SK-N-MC (cell line): ENCODE measurements around the gene RELN.

Experiments
- DNase-seq: peaks from one replicate; pipeline ENCODE4 v3.0.0-alpha.2; 2011; ENCODE audit warnings: low read depth, low spot score
- H3K27ac ChIP-seq: fragments of 200-600 bp; sonication (generic); 2 replicates; pipeline ENCODE4 v1.5.1; 2016; ENCODE audit warnings: mixed run types
- H3K36me3 ChIP-seq: fragments of 200-600 bp; sonication (generic); 2 replicates; pipeline ENCODE4 v1.6.1; 2017; ENCODE audit warnings: antibody characterized with exemption, low read length, mixed read lengths; ENCODE audit not compliant: insufficient read depth
- H3K4me3 ChIP-seq: fragments of 200-600 bp; sonication (generic); 2 replicates; pipeline ENCODE4 v1.5.1; 2016
- H3K9ac ChIP-seq: fragments of 200-600 bp; sonication (generic); 2 replicates; pipeline ENCODE4 v1.8.0; 2017; ENCODE audit warnings: mixed run types, mixed read lengths; ENCODE audit not compliant: insufficient read length
- H3K9me3 ChIP-seq: fragments of 200-600 bp; sonication (generic); 2 replicates; pipeline ENCODE4 v1.6.1; 2017; ENCODE audit warnings: low read depth, mild to moderate bottlenecking, antibody characterized with exemption, low read length, moderate library complexity, mixed read lengths
- EZH2 ChIP-seq: fragments of 200-600 bp; sonication (generic); IDR thresholded peaks from one replicate; pipeline ENCODE4 v1.6.1; 2017; ENCODE audit warnings: antibody characterized with exemption
- FOXP2 ChIP-seq: optimal IDR thresholded peaks from 2 replicates; pipeline ENCODE3; 2011; ENCODE audit warnings: mild to moderate bottlenecking, moderate library complexity; ENCODE audit not compliant: insufficient read depth; ENCODE audit errors: extremely low read length, control extremely low read depth
- POLR2AphosphoS5 ChIP-seq: IDR thresholded peaks from 2 replicates; pipeline ENCODE4 v1.6.1; 2012; ENCODE audit warnings: mild to moderate bottlenecking, low read depth, low read length, borderline replicate concordance

The RELN gene

GRCh38 chr7:103699032-103699431, 290.4 kb downstream of the RELN start:
- H3K9me3 ChIP-seq: no peaks in the 10 kb centered on the region
- H3K9ac ChIP-seq: no peak overlapping the region
- DNase-seq: no peak
- TF ChIP-seq POLR2AphosphoS5 (no peak), EZH2 (no peak), FOXP2 (no peak)
- H3K4me3 ChIP-seq: no peak overlapping the region
- H3K36me3 ChIP-seq: no peaks in the 10 kb centered on the region
- H3K27ac ChIP-seq: no peak overlapping the region

GRCh38 chr7:103698064-103698463, 291.4 kb downstream of the RELN start:
- Histone ChIP-seq H3K36me3 (no peaks in the 10 kb centered on the region), H3K9ac (no peak overlapping the region), H3K27ac (no peak overlapping the region), H3K9me3 (no peaks in the 10 kb centered on the region), H3K4me3 (no peak overlapping the region)
- no peak for DNase-seq
- TF ChIP-seq FOXP2 (no peak), EZH2 (no peak), POLR2AphosphoS5 (no peak)

- no peaks in the 10 kb centered on the region for H3K9me3 ChIP-seq
- H3K4me3 ChIP-seq: no peak overlapping the region
- H3K36me3 ChIP-seq: no peaks in the 10 kb centered on the region
- H3K27ac ChIP-seq: no peak overlapping the region
- no peak for DNase-seq
- TF ChIP-seq FOXP2: no peak
- no peak for TF ChIP-seq POLR2AphosphoS5
- no peak for TF ChIP-seq EZH2
- no peak overlapping the region for H3K9ac ChIP-seq
Observed at GRCh38 chr7:103695521-103695920, 293.9 kb downstream of the RELN start.

DNA sequence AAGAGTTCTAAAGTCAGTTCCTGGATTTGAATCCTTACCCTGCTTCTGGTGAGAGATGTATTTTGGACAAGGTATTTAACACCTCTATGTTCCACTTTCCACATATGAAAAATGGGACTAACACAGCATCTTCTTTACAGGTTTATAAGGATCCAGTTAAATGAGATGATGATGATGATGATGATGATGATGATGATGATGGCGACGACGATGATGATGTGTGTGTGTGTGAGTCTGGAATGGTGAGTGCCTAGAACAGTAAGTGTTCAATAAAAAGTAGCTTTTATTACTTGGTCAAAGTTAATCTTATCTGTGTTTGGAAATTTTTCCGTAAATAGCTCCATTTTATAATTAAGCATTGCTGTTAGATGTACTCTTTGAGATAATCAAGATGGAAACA, 295.2 kb downstream of the RELN start:
- DNase-seq: no peak
- H3K9me3 ChIP-seq: no peaks in the 10 kb centered on the region
- H3K36me3 ChIP-seq: no peaks in the 10 kb centered on the region
- H3K4me3 ChIP-seq: no peak overlapping the region
- no peak overlapping the region for H3K9ac ChIP-seq
- TF ChIP-seq POLR2AphosphoS5 (no peak), EZH2 (no peak), FOXP2 (no peak)
- H3K27ac ChIP-seq: no peak overlapping the region

GRCh38 chr7:103691291-103691690, 298.2 kb downstream of the RELN start:
- Histone ChIP-seq H3K9me3 (no peaks in the 10 kb centered on the region), H3K36me3 (no peaks in the 10 kb centered on the region), H3K9ac (no peak overlapping the region), H3K4me3 (no peak overlapping the region), H3K27ac (no peak overlapping the region)
- TF ChIP-seq POLR2AphosphoS5 (no peak), EZH2 (no peak), FOXP2 (no peak)
- no peak for DNase-seq

DNA sequence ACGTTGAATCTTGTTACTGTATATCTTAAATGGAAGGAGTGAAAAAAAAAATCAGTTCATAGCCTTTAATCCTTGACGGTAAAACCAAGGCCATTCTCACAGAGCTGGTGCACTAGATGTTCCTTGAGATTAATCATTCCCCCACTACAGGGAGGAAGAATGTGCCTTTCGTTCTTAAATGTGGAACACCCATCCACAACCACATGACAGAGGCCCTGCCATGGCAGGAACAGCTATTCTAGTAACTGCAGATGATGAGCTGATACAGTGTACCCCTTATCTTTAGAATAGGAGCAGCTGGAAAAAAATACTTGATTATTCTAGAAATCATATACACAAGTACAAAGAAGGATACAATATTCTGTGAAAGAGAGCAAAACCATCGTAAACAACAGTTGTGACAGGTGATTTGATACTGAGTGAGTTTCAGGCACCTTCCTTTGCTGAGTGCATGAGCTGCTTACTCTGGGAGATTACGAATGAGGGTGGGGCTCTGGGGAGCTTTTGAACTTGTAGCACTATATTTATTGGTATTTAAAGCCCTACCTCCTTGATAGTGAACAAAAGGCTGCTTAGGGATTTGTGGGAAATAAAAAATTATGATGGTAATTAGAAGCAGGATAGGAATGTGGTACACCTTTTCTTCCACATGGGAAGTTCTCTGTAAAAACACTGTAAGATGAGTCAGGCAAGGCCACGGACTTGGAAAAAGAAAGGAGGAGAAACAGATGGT, 299.1 kb downstream of the RELN start:
- no peak for DNase-seq
- Histone ChIP-seq H3K36me3 (no peaks in the 10 kb centered on the region), H3K27ac (no peak overlapping the region), H3K4me3 (no peak overlapping the region), H3K9ac (no peak overlapping the region), H3K9me3 (no peaks in the 10 kb centered on the region)
- no peak for TF ChIP-seq EZH2
- TF ChIP-seq POLR2AphosphoS5: no peak
- no peak for TF ChIP-seq FOXP2

GRCh38 chr7:103689255-103689654, 300.2 kb downstream of the RELN start:
- Histone ChIP-seq H3K9me3 (no peaks in the 10 kb centered on the region), H3K36me3 (no peaks in the 10 kb centered on the region), H3K9ac (no peak overlapping the region), H3K27ac (no peak overlapping the region), H3K4me3 (no peak overlapping the region)
- DNase-seq: no peak
- TF ChIP-seq POLR2AphosphoS5 (no peak), FOXP2 (no peak), EZH2 (no peak)

- DNase-seq: no peak
- H3K27ac ChIP-seq: no peak overlapping the region
- no peak overlapping the region for H3K4me3 ChIP-seq
- TF ChIP-seq POLR2AphosphoS5 (no peak), FOXP2 (no peak), EZH2 (no peak)
- H3K9ac ChIP-seq: no peak overlapping the region
- H3K36me3 ChIP-seq: no peaks in the 10 kb centered on the region
- no peaks in the 10 kb centered on the region for H3K9me3 ChIP-seq
Observed at GRCh38 chr7:103687951-103688350, 301.5 kb downstream of the RELN start.

- H3K36me3 ChIP-seq: no peaks in the 10 kb centered on the region
- DNase-seq: no peak
- no peak overlapping the region for H3K9ac ChIP-seq
- H3K27ac ChIP-seq: no peak overlapping the region
- no peaks in the 10 kb centered on the region for H3K9me3 ChIP-seq
- no peak for TF ChIP-seq POLR2AphosphoS5
- no peak overlapping the region for H3K4me3 ChIP-seq
Observed at GRCh38 chr7:103687272-103687671, 302.2 kb downstream of the RELN start.
